ENCODE results near the gene TALDO1.

DNA sequence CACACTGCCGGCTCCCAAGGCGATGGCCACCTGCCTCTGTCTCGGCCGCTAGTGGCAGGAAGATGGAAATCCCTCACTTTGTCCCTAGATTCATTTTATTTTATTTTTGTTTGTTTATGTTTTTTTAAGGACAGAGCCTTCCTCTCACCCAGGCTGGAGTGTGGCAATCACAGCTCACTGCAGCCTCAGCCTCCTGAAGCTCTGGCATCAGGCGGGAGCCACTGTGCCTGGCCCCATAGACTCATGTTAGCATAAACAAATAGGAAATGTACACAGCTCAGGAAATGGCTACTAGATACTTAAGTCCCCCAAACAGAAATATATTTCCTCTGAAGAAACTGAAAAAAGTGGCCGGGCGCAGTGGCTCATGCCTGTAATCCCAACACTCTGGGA, 48.2 kb upstream of the TALDO1 start:
- TF ChIP-seq, protein P1, sequence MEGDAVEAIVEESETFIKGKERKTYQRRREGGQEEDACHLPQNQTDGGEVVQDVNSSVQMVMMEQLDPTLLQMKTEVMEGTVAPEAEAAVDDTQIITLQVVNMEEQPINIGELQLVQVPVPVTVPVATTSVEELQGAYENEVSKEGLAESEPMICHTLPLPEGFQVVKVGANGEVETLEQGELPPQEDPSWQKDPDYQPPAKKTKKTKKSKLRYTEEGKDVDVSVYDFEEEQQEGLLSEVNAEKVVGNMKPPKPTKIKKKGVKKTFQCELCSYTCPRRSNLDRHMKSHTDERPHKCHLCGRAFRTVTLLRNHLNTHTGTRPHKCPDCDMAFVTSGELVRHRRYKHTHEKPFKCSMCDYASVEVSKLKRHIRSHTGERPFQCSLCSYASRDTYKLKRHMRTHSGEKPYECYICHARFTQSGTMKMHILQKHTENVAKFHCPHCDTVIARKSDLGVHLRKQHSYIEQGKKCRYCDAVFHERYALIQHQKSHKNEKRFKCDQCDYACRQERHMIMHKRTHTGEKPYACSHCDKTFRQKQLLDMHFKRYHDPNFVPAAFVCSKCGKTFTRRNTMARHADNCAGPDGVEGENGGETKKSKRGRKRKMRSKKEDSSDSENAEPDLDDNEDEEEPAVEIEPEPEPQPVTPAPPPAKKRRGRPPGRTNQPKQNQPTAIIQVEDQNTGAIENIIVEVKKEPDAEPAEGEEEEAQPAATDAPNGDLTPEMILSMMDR (IDR thresholded peaks at IDR 0.05; ENCODE audit: extremely low read depth in 1 of 2, insufficient read depth in 1 of 2, low read depth in 1 of 2, low read length in 2 of 2): no peak
- TF ChIP-seq POLR2AphosphoS5 (IDR thresholded peaks at IDR 0.05; ENCODE audit: insufficient read depth, low read depth, low read length) (no peak), EZH2 (IDR thresholded peaks at IDR 0.05; ENCODE audit: borderline replicate concordance, low read depth, low read length, severe bottlenecking) (no peak), JUN (IDR thresholded peaks at IDR 0.05; ENCODE audit: borderline replicate concordance, insufficient read depth, insufficient read length, low read depth) (no peak), POLR2A (IDR thresholded peaks at IDR 0.05; ENCODE audit: low read depth, low read length) (no peak), GATA2 (IDR thresholded peaks at IDR 0.05; ENCODE audit: insufficient read depth, insufficient read length, low read depth, low read length) (no peak), MYC (IDR thresholded peaks at IDR 0.05; ENCODE audit: low read depth, low read length) (no peak), FOS (IDR thresholded peaks at IDR 0.05; ENCODE audit: borderline replicate concordance, insufficient read depth, low read length) (no peak)
- TF ChIP-seq, protein P2, sequence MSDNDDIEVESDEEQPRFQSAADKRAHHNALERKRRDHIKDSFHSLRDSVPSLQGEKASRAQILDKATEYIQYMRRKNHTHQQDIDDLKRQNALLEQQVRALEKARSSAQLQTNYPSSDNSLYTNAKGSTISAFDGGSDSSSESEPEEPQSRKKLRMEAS (IDR thresholded peaks at IDR 0.05; ENCODE audit: insufficient read depth, insufficient read length): no peak

Data from endothelial cell of umbilical vein (primary cell).